Measurements from ENCODE around the gene LARP1.

GRCh38 chr5:154823605-154824004, 68.4 kb downstream of the LARP1 start:
- TF ChIP-seq CTCF (IDR thresholded peaks at IDR 0.05) (no peak), POLR2A (IDR thresholded peaks at IDR 0.05) (no peak), POLR2AphosphoS5 (IDR thresholded peaks at IDR 0.05) (no peak)
